NCI-H226 (cell line): Measurements from ENCODE around the gene SREBF2.
A peak's percentile ranks its signal among the peaks of the same experiment; 100 is the strongest.
"Not testable (repeated sequence)": the region's sequence is repeated elsewhere in the genome, so short reads cannot be mapped to it uniquely, and the experiment has no call there.

ENCODE experiments used
- DNase-seq: peaks from one replicate; pipeline ENCODE4 v3.0.0-alpha.2; 2015

The SREBF2 gene

DNA sequence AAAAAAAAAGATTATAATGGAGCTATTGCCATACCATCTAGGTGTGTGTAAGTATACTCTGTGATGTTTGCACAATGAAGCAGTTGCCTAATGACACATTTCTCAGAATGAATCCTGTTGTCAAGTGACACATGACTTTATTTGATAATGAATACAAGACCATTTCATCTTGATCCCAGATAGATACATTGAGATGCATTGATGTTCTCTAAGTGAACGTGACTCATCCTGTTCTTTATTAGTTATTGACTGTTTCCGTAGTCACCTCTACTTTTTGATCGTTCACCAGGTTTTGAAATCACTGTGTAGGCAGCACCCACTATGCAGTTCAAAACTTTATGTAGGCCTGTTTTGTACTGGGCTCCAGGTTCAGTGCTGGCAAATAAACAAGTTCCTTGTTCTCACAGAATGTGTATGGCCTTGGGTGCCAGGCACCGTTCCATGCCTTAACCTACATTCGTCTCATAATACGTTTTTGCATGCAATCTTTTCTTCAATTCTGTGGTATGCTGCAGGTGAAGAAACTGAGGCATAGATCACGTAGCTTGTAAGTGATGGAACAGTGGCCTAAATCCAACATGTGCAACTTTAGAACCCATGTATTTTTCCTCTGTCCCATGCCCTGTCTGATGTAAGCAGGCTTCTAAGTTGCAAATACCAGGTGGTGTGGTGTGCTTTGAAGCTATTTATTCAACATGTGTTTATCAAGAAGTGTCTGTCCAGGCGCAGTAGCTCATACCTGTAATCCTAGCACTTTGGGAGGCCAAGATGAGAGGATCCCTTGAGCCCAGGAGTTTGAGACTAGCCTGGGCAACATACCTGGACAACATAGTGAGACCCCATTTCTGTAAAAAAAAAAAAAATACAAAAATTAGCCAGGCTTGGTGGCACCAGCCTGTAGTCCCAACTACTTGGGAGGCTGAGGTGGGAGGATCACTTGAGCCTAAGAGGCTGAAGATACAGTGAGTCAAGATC lies 10.4 kb downstream of the SREBF2 start:
- no peak for DNase-seq

GRCh38 chr22:41844036-41844435 lies 11.1 kb downstream of the SREBF2 start:
- no peak for DNase-seq

- no peak for DNase-seq
Observed at GRCh38 chr22:41844513-41844912, 11.6 kb downstream of the SREBF2 start.

- peak; percentile 29 for DNase-seq
Observed at GRCh38 chr22:41845380-41846267, 12.7 kb downstream of the SREBF2 start.

GRCh38 chr22:41846268-41846987 lies 13.5 kb downstream of the SREBF2 start:
- no peak for DNase-seq

- DNase-seq: no peak
Observed at GRCh38 chr22:41847300-41847699, 14.4 kb downstream of the SREBF2 start.

- no peak for DNase-seq
Observed at GRCh38 chr22:41848468-41848867, 15.6 kb downstream of the SREBF2 start.

DNA sequence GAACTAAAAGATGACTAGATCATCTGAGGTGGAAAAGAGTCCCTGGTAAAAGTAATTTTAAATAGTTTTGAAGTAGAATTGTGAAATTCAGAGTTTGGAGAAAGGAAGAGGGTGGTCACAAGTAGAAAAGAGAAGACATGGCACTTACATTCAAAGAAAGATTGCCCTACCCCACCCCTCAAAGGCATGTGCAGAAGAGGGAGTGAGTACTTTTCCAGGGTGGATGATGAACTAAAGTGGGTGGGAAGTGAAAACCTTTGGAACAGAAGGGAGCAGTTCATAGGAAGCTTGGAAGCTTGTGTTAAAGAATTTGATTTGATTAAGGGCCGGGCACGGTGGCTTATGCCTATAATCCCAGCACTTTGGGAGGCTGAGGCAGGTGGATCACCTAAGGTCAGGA lies 23.6 kb downstream of the SREBF2 start:
- DNase-seq: no peak

DNA sequence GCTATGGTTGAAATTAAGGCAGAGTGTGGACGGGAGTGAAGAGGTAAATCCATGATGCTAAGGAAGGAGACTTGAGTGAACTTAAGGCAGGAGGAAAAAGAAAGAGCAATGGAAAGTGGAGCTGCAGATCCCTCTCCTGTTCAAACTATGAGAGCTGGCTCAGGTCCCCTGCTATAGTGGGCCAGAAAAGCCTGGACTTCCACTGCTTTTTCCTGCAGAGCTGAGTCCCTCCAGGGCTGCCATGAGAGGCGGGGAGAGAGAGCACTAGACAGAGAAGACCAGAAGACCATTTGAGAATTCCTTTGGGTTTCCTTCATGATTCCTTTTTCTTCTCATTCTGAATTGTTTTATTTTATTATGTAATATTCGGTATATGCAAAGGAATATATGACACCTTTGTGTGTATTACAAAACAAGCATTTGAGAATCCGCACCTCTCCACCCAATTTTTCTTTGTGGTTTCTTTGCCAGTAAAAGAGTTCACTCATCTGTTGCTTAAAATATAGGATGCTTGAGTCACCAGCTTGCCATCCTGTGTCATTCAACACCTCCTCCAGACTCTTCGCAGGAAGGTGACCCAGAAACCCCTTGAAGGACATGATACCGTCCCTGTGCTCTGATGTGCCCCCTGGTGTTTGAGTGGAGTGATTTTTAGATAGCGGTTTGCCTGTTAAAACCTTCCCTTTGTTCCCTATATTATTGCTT lies 24.4 kb downstream of the SREBF2 start:
- no peak for DNase-seq

DNA sequence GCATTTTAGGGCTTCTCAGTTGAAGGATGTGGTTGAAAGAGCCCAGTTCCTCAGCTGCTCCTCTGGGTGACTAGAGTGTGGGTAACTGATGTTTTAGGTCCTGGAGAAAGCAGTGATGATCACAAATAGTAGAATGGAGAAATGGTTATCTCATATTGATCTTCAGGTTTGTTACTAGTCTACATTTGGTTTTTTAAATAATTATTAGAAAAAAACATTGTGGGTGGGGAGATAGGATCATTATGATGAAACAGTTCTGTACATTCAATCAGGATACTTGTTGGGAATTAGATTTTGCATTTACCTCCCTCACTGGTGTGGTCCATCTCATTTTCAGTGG lies 24.9 kb downstream of the SREBF2 start:
- no peak for DNase-seq

DNA sequence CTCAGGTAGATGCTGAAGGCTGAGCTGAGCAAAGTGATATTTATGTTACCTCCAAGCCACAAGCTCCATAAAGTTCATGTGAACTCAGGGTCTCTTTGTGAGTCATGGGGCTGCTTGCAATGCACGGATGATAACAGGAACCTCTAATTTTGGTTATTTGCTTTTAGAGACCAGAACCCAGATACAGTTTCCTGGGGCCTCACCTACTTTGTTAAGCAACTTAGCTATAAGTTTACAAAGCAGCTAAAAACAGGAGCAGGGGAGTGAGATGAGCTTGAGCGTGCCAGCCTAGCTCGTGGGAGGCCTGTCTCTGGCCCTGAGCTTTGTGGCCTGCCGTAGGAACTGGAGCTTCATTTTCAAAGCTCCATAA lies 29.2 kb downstream of the SREBF2 start:
- DNase-seq: no peak

- DNase-seq: no peak
Observed at GRCh38 chr22:41862530-41863266, 29.8 kb downstream of the SREBF2 start.

GRCh38 chr22:41863472-41863871 lies 30.6 kb downstream of the SREBF2 start:
- DNase-seq: no peak

- no peak for DNase-seq
Observed at GRCh38 chr22:41868556-41868955, 35.7 kb downstream of the SREBF2 start.

- not testable (repeated sequence) for DNase-seq
Observed at GRCh38 chr22:41870081-41870480, 37.2 kb downstream of the SREBF2 start.

DNA sequence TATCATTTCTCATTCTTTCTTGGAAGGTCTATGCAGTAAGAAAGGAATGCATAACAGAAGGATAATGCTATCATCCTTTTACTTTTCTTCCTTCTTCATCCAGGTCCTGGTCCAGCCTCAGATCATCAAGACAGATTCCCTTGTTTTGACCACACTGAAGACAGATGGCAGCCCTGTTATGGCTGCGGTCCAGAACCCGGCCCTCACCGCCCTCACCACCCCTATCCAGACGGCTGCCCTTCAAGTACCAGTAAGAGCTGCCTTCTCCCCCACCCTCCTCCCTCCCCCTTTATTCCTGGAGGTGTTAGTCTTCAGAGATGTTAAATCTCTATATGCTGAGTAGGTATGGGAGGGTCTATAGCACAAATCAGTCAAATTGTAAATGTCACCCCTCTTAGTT lies 37.9 kb downstream of the SREBF2 start:
- DNase-seq: no peak

DNA sequence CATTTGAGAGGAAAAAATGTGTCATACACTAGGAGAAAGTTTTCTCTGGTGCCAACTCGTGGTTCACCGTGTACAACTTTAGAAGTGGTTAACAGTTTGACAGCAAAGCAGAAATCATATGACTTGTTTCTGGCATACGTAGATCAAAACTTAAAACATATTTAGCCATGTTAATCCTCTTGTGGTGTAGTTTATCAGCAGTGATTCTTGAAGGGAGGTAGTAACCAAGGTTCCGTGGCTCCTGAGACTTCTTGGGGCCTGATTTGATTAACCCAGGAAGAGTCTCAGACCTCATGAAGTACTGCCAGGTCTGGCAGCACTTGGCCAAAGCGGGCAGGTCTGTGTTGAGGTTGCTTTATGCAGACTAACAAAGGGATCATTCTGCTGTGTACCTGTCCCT lies 40.5 kb downstream of the SREBF2 start:
- DNase-seq: no peak

GRCh38 chr22:41874090-41874489 lies 41.2 kb downstream of the SREBF2 start:
- DNase-seq: no peak

DNA sequence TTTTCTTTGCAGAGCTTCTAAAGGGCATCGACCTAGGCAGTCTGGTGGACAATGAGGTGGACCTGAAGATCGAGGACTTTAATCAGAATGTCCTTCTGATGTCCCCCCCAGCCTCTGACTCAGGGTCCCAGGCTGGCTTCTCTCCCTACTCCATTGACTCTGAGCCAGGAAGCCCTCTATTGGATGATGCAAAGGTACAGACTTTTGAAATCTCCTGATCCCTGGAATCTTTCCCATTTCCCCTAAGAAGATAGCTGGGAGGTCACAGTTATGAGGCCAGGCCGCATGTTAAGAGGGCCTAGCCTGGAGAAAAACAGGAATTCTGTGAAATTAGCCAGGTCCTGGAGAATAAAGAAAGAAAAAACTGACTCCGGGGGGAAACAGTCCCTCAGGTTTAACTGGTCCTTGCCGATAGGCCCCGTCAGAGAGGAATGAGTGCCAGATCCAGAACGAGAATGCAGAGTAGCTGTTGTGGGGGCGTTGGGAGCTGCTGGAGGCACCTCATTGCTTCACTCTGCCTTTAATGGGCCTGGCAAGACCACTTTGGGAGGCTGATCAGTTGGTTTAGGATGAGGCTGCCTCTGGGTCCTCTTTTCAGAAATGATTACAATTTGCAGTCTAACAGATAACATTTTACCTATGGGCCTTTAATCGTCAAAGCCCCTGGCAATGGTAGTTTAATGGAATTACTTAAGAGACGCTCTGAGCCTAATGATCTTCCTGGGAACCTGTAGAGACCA lies 42.8 kb downstream of the SREBF2 start:
- no peak for DNase-seq

DNA sequence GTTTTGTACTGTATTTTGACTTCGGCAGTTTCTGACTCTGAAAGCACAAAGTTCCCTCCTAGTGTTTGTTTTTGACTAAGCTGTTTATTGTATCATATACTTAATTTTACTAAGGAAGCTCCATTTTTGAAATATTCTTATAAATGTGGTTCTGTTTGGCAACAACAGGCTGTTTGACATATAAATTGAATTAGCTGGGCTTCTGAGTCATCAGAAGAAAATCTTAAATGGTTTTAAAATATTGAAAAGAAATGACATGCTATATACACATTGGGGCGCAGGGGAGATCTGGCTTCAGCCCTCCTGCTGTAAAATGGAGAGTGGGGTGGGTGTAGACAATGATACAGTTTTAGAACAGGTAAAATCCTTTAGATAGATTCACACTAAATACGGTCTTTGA lies 43.4 kb downstream of the SREBF2 start:
- DNase-seq: no peak

DNA sequence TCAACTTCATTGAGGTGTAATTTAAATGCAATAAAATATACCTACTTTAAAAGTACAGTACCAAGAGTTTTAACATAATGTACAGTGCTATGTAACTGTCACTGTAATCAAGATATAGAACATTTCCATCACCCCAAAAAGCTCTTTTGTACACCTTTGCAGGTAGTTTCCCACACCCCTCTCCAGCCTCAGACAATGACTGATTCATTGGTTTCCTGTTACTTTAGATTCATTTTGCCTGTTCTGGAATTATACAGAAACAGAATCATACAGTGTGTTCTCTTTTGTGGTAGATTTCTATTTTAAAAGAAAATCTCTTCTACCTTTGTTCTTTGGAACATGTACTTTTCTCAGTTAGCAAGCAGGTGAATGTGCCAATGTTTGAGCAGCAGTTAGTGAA lies 43.8 kb downstream of the SREBF2 start:
- no peak for DNase-seq
